GM18502 (cell line): ENCODE data around the gene BIRC5.

Experiments
- ATAC-seq: cut with Tn5 transposase; IDR thresholded peaks from one replicate; pipeline ENCODE4 v1.9.1; 2021; ENCODE audit warnings: mild to moderate bottlenecking; ENCODE audit not compliant: unreplicated experiment, poor library complexity

Gene BIRC5

GRCh38 chr17:78182504-78182903, 31.5 kb upstream of the BIRC5 start:
- ATAC-seq = no peak

- ATAC-seq = no peak
Observed at GRCh38 chr17:78183916-78184315, 30.1 kb upstream of the BIRC5 start.

- no peak for ATAC-seq
Observed at GRCh38 chr17:78184351-78184750, 29.7 kb upstream of the BIRC5 start.

GRCh38 chr17:78184868-78185267, 29.2 kb upstream of the BIRC5 start:
- ATAC-seq = no peak

- ATAC-seq = no peak
Observed at GRCh38 chr17:78185981-78186691, 27.9 kb upstream of the BIRC5 start.

- peak; percentile 88 for ATAC-seq
Observed at GRCh38 chr17:78186692-78187595, 27.1 kb upstream of the BIRC5 start, which contains the start of the genes AFMID and TK1. TSS of gene AFMID (plus strand) at chr17:78187362. CDS start at chr17:78187371, 9 bp downstream. TSS of gene TK1 (minus strand) at chr17:78187052. CDS start at chr17:78186994, 58 bp downstream.

GRCh38 chr17:78196716-78197115, 17.3 kb upstream of the BIRC5 start:
- ATAC-seq = no peak

GRCh38 chr17:78197147-78197832, 16.8 kb upstream of the BIRC5 start:
- ATAC-seq = no peak

GRCh38 chr17:78200451-78200850, 13.6 kb upstream of the BIRC5 start:
- ATAC-seq = no peak

GRCh38 chr17:78202666-78203065, 11.4 kb upstream of the BIRC5 start:
- ATAC-seq = no peak

GRCh38 chr17:78204387-78205123, 9.5 kb upstream of the BIRC5 start:
- ATAC-seq = no peak

- ATAC-seq = no peak
Observed at GRCh38 chr17:78205124-78205775, 8.8 kb upstream of the BIRC5 start.

GRCh38 chr17:78206298-78206697, 7.8 kb upstream of the BIRC5 start:
- ATAC-seq = no peak

- no peak for ATAC-seq
Observed at GRCh38 chr17:78208486-78208885, 5.6 kb upstream of the BIRC5 start.

GRCh38 chr17:78210111-78210510, 3.9 kb upstream of the BIRC5 start:
- no peak for ATAC-seq

GRCh38 chr17:78211032-78211431, 3.0 kb upstream of the BIRC5 start:
- no peak for ATAC-seq

- ATAC-seq = no peak
Observed at GRCh38 chr17:78214706-78215061, 631 bp downstream of the BIRC5 start.

GRCh38 chr17:78219396-78220150, 5.5 kb downstream of the BIRC5 start:
- no peak for ATAC-seq

GRCh38 chr17:78223061-78223460, 9.0 kb downstream of the BIRC5 start:
- no peak for ATAC-seq
